ENCODE measurements around the gene CES1. TPM values are rescaled to one million over a fixed set of nuclear protein-coding genes. Genes with fewer than 3 reads are reported as not detected.

Gene CES1
- 10 to 100 TPM in 1 of 2 donors, 1 to 10 TPM in 1; 4.2 to 19.1 TPM for total RNA-seq

DNA sequence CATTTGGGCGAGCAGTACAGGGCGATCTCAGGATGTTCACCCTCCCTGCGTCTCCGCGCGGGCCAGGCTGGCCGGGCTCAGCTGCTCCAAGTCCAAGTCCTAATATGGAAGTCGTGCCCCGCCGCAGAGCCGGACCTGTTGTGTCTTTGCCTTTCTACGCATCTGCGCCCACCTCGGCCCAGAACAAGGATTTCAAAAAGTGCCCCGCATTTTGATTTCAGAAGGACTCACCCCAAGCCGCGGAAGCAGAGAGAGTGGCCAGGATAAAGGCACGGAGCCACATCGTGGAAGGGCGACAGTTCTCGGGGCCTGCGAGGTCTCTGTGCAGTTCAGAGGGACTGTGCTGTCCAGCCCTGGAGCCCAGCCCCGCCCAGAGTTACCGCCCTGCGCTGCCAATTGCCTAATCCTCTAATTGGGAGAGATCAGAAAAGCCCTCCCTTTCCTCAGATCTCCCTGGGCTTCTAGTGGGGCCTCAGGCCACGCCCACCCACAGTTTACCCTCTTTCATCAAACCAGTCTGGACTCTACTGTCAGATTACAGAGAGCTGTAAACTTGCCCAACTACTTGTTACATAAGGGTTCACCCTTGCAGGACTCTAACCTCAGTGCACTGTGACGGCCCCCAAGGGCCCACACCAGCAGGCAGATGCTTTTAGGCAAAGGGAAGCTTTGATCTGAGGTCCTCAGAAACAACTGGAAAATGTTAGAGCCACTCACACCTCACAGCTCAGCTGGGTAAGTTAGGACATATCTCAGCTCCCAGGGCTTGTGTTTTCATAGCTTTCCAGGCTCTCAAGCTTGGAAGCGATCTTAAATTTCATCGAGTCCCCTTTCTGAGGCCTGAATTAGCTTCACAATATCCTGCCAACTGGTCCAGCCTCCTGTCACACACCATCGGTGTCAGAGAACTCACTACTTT, at the start of gene CES1:
Gene CES1 (minus strand): TSS at position 324 of the 919 bp plus-strand sequence. CDS start 41 bp downstream, at position 283.
- Histone ChIP-seq H3K36me3 (replicated peaks in 1 of 2; ENCODE audit: insufficient read depth in 1 of 2, low read depth in 2 of 2) (no peaks in the 10 kb centered on the region), H3K9me3 (no peaks in the 10 kb centered on the region), H3K27me3 (no peaks in the 10 kb centered on the region), H3K4me1 (peaks cover 20% of the 10 kb centered on the region), H3K27ac (peak within 1 kb of the TSS in 1 of 4 donors; percentile 21), H3K4me3 (no peak within 1 kb of the TSS)
- ATAC-seq (peak; percentile 53), DNase-seq (peak; percentile 17 to 62 (median 33))
- no peak for TF ChIP-seq POLR2A (IDR thresholded peaks at IDR 0.05)
- TF ChIP-seq, protein P1, sequence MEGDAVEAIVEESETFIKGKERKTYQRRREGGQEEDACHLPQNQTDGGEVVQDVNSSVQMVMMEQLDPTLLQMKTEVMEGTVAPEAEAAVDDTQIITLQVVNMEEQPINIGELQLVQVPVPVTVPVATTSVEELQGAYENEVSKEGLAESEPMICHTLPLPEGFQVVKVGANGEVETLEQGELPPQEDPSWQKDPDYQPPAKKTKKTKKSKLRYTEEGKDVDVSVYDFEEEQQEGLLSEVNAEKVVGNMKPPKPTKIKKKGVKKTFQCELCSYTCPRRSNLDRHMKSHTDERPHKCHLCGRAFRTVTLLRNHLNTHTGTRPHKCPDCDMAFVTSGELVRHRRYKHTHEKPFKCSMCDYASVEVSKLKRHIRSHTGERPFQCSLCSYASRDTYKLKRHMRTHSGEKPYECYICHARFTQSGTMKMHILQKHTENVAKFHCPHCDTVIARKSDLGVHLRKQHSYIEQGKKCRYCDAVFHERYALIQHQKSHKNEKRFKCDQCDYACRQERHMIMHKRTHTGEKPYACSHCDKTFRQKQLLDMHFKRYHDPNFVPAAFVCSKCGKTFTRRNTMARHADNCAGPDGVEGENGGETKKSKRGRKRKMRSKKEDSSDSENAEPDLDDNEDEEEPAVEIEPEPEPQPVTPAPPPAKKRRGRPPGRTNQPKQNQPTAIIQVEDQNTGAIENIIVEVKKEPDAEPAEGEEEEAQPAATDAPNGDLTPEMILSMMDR (IDR thresholded peaks at IDR 0.05): no peak
- intact Hi-C loops (cut with DNase I): no loop called here
- WGBS, 2 donors: 60 to 62% methylated on average over 26 to 30 of the region's 30 CpGs

DNA sequence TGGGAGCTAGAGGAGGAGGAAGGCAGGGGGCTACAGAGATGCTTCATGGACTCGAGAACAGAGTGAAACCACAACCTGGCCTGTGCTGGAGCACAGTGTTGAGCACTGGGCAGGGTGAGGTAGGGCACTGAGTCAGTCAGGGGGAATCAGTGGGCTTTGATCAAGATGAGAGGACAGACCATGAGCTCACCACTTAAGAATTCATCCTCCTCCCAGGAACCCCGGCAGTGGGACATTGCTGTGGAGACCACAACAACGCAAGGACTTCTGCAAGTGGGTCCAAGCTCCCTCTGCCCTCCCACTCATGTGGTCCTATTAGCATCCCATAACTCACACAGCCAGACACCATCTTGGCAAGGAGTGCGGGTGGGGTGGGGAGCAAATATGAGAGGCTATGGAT, 44.0 kb upstream of the CES1 start:
- no peak for DNase-seq
- TF ChIP-seq, protein P1 (IDR thresholded peaks at IDR 0.05): no peak
- no peak for TF ChIP-seq POLR2A (IDR thresholded peaks at IDR 0.05)
- Histone ChIP-seq H3K27me3 (no peaks in the 10 kb centered on the region), H3K4me3 (no peak overlapping the region), H3K27ac (no peak overlapping the region), H3K9me3 (no peaks in the 10 kb centered on the region), H3K36me3 (replicated peaks in 1 of 2; ENCODE audit: insufficient read depth in 1 of 2, low read depth in 2 of 2) (no peaks in the 10 kb centered on the region), H3K4me1 (no peaks in the 10 kb centered on the region)
- intact Hi-C loops (cut with DNase I): no loop called here
- 40 to 56% methylated on average over 4 of the region's 4 CpGs for WGBS, 2 donors
- ATAC-seq: no peak

DNA sequence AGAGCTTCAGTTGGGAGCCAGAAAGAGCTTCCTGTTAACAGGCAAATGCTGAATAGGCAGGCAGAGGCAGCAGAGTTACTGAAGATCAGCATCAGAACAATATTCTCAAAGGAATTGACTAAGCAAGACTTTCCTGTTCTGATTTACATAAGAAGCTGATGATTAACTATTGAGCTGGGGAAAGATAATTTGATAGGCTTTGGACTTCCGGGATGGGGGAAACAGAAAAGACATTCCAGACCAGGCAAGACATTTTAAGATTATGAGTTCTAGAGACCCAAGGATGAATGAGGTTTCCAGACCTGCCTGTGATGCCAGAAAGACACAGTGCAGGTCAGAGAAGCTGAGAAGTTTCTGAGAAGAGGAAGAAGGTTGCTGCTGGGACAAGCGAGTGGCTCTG, 42.4 kb upstream of the CES1 start, which contains the start of gene CES5A:
Gene CES5A (minus strand): TSS at position 101 of the 400 bp plus-strand sequence. CDS start 152 bp downstream, outside the sequence.
- no peak for ATAC-seq
- WGBS, 2 donors: 39 to 41% methylated on average over 2 of the region's 2 CpGs

DNA sequence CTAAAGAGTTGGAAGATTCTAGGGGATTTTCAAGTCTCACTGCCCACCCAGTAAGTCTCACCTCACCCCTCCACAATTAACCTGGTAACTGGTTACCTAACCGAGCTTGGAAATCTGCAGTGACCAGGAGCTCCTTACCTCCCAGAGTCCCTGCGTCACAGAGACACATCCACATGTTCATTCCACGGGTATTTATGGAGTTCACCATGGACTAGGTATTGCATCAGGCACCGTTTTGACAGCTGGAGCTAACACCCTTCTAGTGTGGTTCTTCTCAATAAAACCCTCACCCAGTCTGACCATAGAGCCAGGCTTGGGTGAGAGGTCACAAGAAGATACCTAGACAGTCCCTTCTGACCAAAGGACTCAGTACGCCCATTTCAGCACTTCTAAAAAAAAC, 40.2 kb upstream of the CES1 start:
- 77 to 81% methylated on average over 5 of the region's 5 CpGs for WGBS, 2 donors
- Histone ChIP-seq H3K4me1 (no peaks in the 10 kb centered on the region), H3K27me3 (no peaks in the 10 kb centered on the region), H3K4me3 (no peak overlapping the region), H3K9me3 (no peaks in the 10 kb centered on the region), H3K27ac (no peak overlapping the region), H3K36me3 (replicated peaks in 1 of 2; ENCODE audit: insufficient read depth in 1 of 2, low read depth in 2 of 2) (no peaks in the 10 kb centered on the region)
- DNase-seq (no peak), ATAC-seq (no peak)
- TF ChIP-seq, protein P1 (IDR thresholded peaks at IDR 0.05): no peak
- intact Hi-C loops (cut with DNase I): no loop called here

More for the DNA sequence above, 42.4 kb upstream of the CES1 start, which contains the start of gene CES5A:
- H3K27me3 ChIP-seq: no peaks in the 10 kb centered on the region
- no peak for DNase-seq
- no peaks in the 10 kb centered on the region for H3K9me3 ChIP-seq
- TF ChIP-seq POLR2A (IDR thresholded peaks at IDR 0.05): no peak
- TF ChIP-seq, protein P1 (IDR thresholded peaks at IDR 0.05): no peak
- intact Hi-C loops (cut with DNase I): no loop called here
- H3K36me3 ChIP-seq (replicated peaks in 1 of 2; ENCODE audit: insufficient read depth in 1 of 2, low read depth in 2 of 2): no peaks in the 10 kb centered on the region
- H3K4me3 ChIP-seq: no peak within 1 kb of the TSS
- no peak within 1 kb of the TSS for H3K27ac ChIP-seq
- H3K4me1 ChIP-seq: no peaks in the 10 kb centered on the region
